Activated T-cell treated with anti-CD3 and anti-CD28 coated beads for 48 hours (primary cell): Measurements from ENCODE around the gene ATF1.
"Not testable (repeated sequence)": the region's sequence is repeated elsewhere in the genome, so short reads cannot be mapped to it uniquely, and the experiment has no call there.

ENCODE experiments used
- DNase-seq: peaks from one replicate; pipeline ENCODE4 v3.0.0-alpha.2; 2020; ENCODE audit warnings: low read depth

The ATF1 gene

GRCh38 chr12:50803230-50803875 lies 39.5 kb downstream of the ATF1 start:
- DNase-seq, result no peak

GRCh38 chr12:50806176-50806575 lies 42.3 kb downstream of the ATF1 start:
- DNase-seq, result no peak

- not testable (repeated sequence) for DNase-seq
Measured at GRCh38 chr12:50809131-50809530, 45.2 kb downstream of the ATF1 start.

GRCh38 chr12:50814921-50815320 lies 51.0 kb downstream of the ATF1 start:
- DNase-seq, result not testable (repeated sequence)

- DNase-seq, result no peak
Measured at GRCh38 chr12:50820177-50820576, 56.3 kb downstream of the ATF1 start.

GRCh38 chr12:50822082-50822481 lies 58.2 kb downstream of the ATF1 start:
- no peak for DNase-seq

DNA sequence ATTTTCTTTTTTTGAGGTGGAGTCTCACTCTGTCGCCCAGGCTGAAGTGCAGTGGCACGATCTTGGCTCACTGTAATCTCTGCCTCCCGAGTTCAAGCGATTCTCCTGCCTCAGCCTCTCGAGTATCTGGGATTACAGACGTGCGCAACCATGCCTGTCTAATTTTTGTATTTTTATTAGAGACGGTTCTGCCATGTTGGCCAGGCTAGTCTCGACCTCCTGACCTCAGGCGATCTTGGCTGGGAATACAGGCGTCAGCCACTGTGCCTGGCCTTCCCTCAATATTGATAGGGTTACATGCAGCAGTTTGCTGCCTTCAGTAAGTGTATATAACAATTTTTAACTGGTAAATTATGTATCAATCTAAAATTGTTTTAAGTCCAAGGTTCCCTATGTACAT lies 59.8 kb downstream of the ATF1 start:
- not testable (repeated sequence) for DNase-seq

GRCh38 chr12:50824914-50825313 lies 61.0 kb downstream of the ATF1 start:
- DNase-seq, result no peak

DNA sequence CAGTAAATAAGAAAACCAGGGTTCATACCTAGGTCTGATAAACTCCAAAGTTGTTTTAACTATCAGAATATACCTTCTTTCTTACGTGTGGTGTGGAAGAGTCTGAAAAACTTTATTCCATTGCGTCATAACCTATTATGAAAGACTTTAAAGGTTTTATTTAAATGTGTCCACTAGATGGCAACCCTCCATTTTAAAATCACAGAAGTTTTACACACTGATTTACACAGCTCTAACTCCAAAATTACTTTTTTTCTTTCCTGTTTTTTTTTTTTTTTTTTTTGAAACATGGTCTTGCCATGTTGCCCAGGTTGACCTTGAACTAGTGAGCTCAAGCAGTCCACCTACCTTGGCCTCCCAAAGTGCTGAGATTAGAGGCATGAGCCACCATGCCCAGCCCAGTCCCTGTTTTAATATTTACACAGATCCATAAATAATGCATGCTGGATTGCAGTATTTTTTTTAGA lies 61.5 kb downstream of the ATF1 start:
- no peak for DNase-seq

- no peak for DNase-seq
Measured at GRCh38 chr12:50828121-50828520, 64.2 kb downstream of the ATF1 start.

- no peak for DNase-seq
Measured at GRCh38 chr12:50828886-50829285, 65.0 kb downstream of the ATF1 start.

- DNase-seq, result not testable (repeated sequence)
Measured at GRCh38 chr12:50833801-50834200, 69.9 kb downstream of the ATF1 start.

DNA sequence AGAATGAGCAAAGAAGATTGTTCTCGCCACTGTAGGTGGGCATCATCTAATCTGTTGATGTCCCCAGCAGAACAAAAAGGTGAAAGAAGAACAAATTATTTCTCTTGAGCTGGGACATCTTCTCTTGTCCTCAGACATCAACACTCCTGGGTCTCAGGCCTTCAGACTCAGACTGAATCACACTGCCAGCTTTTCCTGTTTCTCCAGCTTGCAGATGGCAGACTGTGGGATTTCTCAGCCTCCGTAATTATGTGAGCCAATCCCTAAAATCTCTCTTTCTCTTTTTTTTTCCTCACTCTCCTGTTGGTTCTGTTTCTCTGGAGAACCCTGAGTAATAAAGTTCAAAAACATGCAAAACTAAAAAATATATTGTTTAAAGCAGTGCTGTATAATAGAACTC lies 75.1 kb downstream of the ATF1 start:
- no peak for DNase-seq

- DNase-seq, result no peak
Measured at GRCh38 chr12:50840809-50841487, 77.0 kb downstream of the ATF1 start.

GRCh38 chr12:50841716-50842531 lies 78.0 kb downstream of the ATF1 start:
- no peak for DNase-seq

DNA sequence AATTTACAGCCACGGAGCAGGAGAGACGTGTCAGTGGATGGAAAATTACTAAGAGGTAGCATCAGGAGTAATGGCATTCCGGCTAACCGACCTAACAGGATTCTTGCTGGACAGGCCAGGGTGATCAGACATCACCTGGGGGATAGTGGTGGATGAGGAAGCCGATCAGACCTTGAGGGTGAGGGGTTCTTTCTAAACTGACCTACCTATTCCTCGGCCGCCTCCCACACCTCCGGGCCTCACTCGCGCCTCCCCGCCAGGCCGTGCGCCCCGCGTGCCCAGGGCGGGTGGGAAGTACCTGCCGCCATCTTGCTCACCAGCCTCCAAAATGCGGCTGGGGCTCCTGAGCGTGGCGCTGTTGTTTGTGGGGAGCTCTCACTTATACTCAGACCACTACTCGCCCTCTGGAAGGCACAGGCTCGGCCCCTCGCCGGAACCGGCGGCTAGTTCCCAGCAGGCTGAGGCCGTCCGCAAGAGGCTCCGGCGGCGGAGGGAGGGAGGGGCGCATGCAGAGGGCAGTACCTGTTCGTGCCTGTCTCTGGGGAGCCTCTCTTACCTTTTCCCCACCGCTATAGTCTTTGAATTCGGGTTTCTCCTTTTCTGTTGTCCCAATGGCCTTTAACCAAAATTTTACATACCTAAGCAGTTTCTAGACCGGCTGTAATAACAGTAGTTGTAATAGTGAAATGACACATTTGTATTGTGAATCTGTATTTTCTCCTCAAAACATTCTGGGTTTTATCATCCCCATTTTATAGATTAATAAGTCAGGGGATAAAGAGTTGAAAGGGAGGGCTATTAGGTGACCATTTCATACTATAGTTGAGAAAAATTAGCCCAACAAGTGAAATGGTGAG lies 79.0 kb downstream of the ATF1 start, which contains the start of gene TMPRSS12:
Gene TMPRSS12 (plus strand): TSS at position 290 of the 857 bp plus-strand sequence. CDS start 39 bp downstream, at position 329.
- DNase-seq, result no peak

GRCh38 chr12:50845021-50845647 lies 81.2 kb downstream of the ATF1 start:
- no peak for DNase-seq

GRCh38 chr12:50848963-50849362 lies 85.1 kb downstream of the ATF1 start:
- DNase-seq, result no peak

DNA sequence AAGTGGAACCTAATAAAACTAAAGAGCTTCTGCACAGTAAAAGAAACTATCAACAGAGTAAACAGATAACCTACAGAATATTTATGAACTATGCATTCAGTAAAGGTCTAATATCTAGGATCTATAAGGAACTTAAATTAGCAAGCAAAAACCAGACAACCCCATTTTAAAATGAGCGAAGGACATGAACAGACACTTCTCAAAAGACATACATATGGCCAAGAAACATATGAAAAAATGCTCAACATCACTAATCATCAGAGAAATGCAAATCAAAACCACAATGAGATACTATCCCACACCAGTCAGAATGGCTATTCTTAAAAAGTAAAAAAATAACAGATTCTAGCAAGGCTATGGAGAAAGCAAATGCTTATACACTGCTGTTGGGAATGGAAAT lies 91.3 kb downstream of the ATF1 start:
- DNase-seq, result not testable (repeated sequence)

GRCh38 chr12:50855679-50856078 lies 91.8 kb downstream of the ATF1 start:
- DNase-seq, result not testable (repeated sequence)

DNA sequence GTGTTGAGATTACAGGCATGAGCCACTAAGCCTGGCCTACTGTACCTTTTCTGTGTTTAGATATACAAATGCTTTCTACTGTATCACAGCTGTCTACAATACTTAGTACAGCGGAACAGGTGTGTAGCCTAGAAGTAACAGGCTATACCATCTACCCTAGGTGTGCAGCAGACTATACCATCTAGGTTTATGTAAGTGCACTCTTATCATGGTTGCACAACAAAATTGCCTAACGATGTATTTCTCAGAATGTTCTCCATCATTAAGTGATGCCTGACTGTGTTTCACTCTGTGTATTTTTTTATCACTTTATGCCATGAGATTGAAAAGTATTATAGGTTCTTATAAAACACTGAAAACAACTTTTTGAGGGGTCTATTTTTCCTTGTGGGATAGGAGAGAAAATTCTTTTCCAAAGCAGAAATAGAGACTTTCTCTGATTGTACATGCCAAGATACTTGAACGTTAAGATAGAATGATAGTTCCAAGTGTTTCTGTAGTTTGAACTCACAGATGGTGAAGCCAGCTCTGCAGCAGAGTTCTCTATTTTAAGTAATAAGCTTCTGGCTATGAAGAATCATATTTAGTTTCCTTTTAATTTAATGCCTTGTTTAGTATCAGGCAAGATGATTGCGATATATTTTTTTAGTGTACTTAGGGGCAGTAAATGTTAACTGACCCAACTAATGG lies 95.9 kb downstream of the ATF1 start:
- no peak for DNase-seq
